ENCODE data around the gene C14orf132.
A peak's percentile ranks its signal among the peaks of the same experiment; 100 is the strongest.

C14orf132 gene

GRCh38 chr14:96084796-96085195, 45.6 kb downstream of the C14orf132 start:
- DNase-seq: no peak

- no peak for DNase-seq
Measured at GRCh38 chr14:96085369-96085768, 46.2 kb downstream of the C14orf132 start.

DNA sequence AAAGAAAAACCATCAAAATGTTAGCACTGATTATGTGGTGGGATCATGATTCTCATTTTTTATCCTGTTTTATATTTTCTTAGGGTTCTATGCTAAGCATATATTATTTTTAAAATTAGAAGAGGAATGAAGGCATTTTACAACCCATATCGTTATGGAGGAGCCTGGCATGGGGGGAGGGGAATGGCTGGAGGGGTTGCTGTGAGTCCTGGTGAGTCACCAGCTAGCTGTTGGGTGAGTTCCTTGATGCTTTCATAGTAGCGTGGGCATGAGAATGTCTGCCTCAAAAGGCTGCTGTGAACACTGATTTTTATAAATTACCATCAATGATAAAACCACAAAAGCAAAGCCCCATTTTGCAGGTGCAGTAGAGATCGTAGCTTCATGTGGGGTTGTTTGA, 46.9 kb downstream of the C14orf132 start:
- DNase-seq: no peak

DNA sequence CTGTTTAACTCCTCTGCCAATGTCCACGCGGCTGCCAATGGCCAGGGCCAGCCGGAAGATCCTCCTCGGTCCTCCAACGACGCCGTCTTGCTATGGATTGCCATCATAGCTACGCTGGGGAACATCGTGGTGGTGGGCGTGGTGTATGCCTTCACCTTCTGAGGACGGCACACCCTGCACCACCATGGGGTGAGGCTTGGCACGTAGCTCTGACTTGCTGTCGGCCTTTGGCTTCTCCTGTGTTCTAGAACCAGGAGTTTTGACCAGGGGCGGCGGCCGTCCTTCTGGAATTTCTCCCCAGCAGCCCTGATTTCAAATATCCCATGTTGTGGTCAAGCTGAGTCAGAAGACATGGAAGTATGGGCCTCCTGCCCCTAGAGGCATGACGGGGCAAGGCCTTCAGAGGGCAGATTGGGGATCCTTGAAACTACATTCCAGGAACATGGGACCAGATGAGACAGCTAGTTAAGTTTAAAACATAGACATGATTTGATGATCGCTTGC, 47.5 kb downstream of the C14orf132 start:
- DNase-seq: no peak

GRCh38 chr14:96088074-96088473, 48.9 kb downstream of the C14orf132 start:
- DNase-seq: no peak

GRCh38 chr14:96088481-96088880, 49.3 kb downstream of the C14orf132 start:
- DNase-seq: no peak

DNA sequence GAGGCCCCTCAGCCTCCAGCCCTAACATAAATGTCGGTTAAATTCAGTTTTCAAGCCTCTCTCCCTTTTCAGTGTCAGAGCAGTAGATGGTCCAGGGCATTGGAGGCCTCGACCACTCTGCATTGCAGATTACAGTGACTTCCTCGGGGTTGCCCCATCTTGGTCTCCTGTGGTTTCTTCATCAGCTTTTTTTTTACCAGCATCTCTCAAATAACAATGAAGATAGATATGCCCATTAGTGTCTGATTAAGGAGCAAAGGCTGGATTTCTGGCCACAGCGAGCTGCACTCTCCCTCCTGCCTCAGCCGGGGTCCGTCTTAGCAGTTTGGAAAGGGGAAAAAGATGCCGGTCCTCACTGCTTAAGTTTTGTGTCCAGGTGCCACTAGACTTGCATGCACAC, 49.7 kb downstream of the C14orf132 start:
- DNase-seq: no peak

- DNase-seq: no peak
Measured at GRCh38 chr14:96089401-96089800, 50.2 kb downstream of the C14orf132 start.

- DNase-seq: no peak
Measured at GRCh38 chr14:96090441-96091148, 51.4 kb downstream of the C14orf132 start.

GRCh38 chr14:96091149-96091693, 52.1 kb downstream of the C14orf132 start:
- no peak for DNase-seq

- DNase-seq: no peak
Measured at GRCh38 chr14:96091941-96092411, 52.8 kb downstream of the C14orf132 start.

- no peak for DNase-seq
Measured at GRCh38 chr14:96092936-96093335, 53.8 kb downstream of the C14orf132 start.

DNA sequence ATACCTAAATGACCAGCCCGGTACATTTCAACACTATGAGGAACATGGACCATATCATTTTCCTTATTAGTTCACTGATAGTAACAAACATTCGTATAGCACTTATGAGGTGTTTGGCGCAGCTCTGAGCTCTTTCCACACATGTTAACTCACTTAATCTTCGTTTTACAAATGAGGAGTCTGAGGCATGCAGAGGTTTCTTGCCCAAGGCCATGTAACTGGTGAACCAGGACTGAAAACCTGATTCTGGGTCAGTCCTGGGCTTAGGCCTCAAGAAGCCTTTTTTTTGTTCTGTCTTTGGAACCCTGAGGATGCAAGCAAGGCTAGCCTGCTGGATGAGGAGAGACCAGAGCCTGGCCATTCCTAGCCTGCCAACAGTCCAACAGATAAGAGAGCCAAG, 55.0 kb downstream of the C14orf132 start:
- no peak for DNase-seq

- no peak for DNase-seq
Measured at GRCh38 chr14:96094656-96095055, 55.5 kb downstream of the C14orf132 start.

DNA sequence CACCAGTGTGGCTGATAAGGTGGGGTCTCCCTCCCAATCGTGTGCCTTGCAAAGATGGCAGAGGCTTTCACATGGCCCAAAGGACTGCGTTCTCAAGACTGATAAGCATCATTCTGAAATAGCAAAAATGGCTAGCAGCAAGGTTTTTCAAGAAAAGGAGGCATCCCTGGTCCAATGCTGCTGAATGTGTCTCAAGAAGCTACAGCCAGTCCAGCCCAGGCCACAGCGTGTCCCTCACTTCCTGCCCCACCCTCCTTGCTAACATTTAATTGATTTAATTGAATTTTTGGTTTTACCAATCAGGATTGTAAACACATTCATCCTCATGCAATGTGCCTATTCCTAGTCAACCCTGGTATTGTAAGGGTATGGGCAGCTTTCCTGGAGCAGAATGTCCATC, 55.9 kb downstream of the C14orf132 start:
- no peak for DNase-seq

- no peak for DNase-seq
Measured at GRCh38 chr14:96095581-96096476, 56.7 kb downstream of the C14orf132 start.

DNA sequence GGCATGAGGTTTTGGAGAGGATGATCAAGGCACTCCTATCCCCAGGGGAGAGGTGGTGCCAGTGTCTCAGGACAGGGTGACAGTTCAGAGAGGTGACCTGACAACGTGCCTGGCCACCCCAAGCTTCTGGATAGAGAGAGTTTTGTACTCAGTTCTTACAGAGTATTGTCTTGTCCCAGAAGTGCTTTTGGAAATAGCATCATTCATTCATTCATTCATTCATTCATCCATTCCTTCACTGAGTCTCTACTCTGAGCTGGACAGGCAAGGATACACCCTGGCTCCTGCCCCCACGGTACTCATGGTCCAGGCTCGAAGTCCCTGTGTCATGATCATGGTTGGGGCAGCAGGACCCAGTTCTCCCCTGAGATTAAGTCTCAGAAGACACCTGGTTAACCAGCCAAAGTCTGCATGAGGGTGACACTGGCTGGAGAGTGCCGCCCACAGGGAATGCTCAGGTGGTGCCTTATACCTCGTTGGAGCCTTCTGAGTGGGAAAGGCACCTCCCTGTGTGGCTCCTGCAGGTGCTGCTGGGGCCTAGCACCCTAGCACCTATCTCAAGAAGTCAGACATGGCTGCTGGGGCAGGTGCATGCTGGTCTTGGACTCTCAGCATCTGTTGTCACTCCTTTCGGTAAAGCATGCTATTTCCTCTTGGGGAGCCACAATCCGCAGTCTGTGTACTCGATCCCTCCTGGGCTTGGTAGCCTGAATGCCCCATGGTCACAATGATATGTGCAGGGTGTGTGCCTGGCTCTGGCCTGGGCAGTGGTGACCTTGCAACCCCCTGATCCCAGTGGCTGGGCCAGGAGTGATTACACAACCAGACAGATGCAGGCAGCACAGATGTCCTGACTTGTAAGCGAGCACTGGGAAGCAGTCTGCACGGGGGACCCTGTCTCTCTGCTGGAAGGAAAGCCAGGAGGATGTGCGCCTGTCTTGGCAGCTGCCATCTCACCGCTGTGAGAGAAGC, 57.8 kb downstream of the C14orf132 start:
- no peak for DNase-seq

GRCh38 chr14:96097752-96098151, 58.6 kb downstream of the C14orf132 start:
- no peak for DNase-seq

DNA sequence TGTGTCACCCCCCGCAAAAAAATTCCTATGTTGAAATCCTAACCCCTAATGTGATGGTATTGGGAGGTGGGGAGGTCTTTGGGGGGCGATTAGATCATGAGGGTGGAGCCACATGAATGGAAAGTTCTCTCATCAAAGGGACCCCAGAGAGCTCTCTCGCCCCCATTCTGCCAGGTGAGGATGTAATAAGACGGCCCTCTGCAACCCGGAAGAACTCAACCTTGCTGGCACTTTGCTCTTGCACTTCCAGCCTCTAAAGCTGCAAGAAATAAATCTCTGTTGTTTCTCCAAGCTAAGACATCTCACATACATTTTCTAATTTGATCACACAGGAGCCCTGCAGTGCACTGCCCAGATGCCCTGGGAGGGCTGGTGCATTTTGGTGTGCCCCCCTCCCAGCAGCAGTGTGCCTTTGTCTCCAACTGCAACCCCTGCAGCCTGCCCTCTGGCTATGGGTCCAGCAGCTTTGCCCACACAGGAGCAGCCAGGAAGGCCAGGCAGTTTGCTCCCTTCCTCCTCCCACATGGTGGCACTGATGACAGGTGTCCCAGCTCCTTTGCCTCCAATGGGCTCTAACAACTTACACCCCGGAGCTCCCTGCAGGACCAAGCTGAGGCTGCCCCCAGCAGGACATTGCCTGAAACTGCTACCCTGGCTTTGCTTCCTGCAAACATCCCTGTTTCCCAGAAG, 59.3 kb downstream of the C14orf132 start:
- DNase-seq: peak; percentile 31

DNA sequence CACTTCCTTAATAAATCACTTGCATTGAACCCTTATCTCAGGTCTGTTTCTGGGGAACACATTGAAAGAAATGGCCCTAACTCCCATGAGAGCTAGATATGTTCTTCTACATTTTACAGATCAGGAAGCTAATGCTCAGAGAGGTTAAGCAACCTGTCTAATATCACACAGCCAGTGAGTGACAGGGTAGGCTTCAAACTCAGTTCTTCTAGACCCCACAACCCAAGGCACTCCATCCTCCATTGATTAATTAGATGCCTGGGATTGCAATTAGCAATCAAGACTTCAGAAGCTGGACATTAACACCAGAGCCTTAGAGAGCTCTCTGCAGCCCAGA, 59.8 kb downstream of the C14orf132 start:
- no peak for DNase-seq

GRCh38 chr14:96100161-96101064, 61.3 kb downstream of the C14orf132 start:
- peak; percentile 86 for DNase-seq

Data from hematopoietic multipotent progenitor cell treated with erythropoietin and hydrocortisone succinate and interleukin-3 and kit ligand, for 4 days (in vitro differentiated cells).